ENCODE measurements around the gene TRAPPC3L.

DNA sequence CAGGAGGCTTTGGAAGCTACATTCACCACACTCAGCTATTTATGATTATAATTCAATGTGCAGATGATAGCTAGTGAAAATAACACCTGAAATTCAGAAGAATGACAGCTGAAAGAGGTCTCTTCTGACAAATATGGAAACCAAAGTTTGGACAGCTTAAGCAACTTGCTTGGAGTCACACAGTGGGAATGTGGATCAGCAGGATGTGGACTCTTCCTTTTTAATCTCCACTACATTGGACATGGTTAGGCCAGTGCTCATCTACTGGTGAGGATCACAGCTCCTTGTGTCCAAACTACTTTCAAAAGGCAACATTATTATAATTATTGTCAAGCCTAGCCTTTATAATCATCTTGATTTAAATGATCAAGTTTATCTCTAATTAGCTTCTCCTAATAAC, 10.4 kb downstream of the TRAPPC3L start:
- TF ChIP-seq, protein P1, sequence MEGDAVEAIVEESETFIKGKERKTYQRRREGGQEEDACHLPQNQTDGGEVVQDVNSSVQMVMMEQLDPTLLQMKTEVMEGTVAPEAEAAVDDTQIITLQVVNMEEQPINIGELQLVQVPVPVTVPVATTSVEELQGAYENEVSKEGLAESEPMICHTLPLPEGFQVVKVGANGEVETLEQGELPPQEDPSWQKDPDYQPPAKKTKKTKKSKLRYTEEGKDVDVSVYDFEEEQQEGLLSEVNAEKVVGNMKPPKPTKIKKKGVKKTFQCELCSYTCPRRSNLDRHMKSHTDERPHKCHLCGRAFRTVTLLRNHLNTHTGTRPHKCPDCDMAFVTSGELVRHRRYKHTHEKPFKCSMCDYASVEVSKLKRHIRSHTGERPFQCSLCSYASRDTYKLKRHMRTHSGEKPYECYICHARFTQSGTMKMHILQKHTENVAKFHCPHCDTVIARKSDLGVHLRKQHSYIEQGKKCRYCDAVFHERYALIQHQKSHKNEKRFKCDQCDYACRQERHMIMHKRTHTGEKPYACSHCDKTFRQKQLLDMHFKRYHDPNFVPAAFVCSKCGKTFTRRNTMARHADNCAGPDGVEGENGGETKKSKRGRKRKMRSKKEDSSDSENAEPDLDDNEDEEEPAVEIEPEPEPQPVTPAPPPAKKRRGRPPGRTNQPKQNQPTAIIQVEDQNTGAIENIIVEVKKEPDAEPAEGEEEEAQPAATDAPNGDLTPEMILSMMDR (IDR thresholded peaks at IDR 0.05): no peak
- TF ChIP-seq POLR2A (IDR thresholded peaks at IDR 0.05): no peak
